T-helper 17 cell (primary cell): ENCODE results near the gene LAMP5. TPM values are rescaled to one million over a fixed set of nuclear protein-coding genes. Genes with fewer than 3 reads are reported as not detected.

Experiments
- ATAC-seq: fragments of 150-1000 bp; cut with Tn5 transposase; 2 replicates; pipeline ENCODE4 v1.10.0; 2021; ENCODE audit warnings: mild to moderate bottlenecking, moderate library complexity
- DNase-seq, 3 donors: peaks; one replicate each; pipeline versions ENCODE4 v3.0.0 to v3.0.0-alpha.2; 2020 to 2021
- H3K9me3 ChIP-seq: one replicate; pipeline ENCODE4 v1.7.0; 2013; ENCODE audit warnings: low read length, mild to moderate bottlenecking; ENCODE audit not compliant: control insufficient read depth, poor library complexity, severe bottlenecking
- H3K27ac Mint-ChIP-seq: one replicate; pipeline ENCODE4 v1.8.0; 2022; ENCODE audit warnings: mild to moderate bottlenecking, moderate library complexity, mixed read lengths
- H3K27me3 Mint-ChIP-seq: one replicate; pipeline ENCODE4 v1.8.0; 2022; ENCODE audit warnings: mixed read lengths
- H3K36me3 Mint-ChIP-seq: one replicate; pipeline ENCODE4 v1.8.0; 2022; ENCODE audit warnings: low read depth, mixed read lengths
- H3K4me1 Mint-ChIP-seq: one replicate; pipeline ENCODE4 v1.8.0; 2022; ENCODE audit warnings: mild to moderate bottlenecking, mixed read lengths
- H3K4me3 Mint-ChIP-seq: one replicate; pipeline ENCODE4 v1.8.0; 2022; ENCODE audit warnings: mild to moderate bottlenecking, moderate library complexity, mixed read lengths
- total RNA-seq, 4 donors: library from RNA in 2 of 4; stranded (reverse) in 2 of 4; gene quantifications; one replicate each; pipeline ENCODE4 v1.2.3 and lab custom pipeline; 2022 to 2026

Gene LAMP5
- total RNA-seq, 2 donors from 2014 or later, result 1.0 TPM; not detected in 1

- no peak overlapping the region for H3K4me3 Mint-ChIP-seq
- H3K27me3 Mint-ChIP-seq, result peaks cover 3% of the 10 kb centered on the region
- H3K9me3 ChIP-seq, result no peaks in the 10 kb centered on the region
- no peaks in the 10 kb centered on the region for H3K4me1 Mint-ChIP-seq
- DNase-seq (no peak), ATAC-seq (no peak)
- no peak overlapping the region for H3K27ac Mint-ChIP-seq
- H3K36me3 Mint-ChIP-seq, result no peaks in the 10 kb centered on the region
These were observed 9.2 kb downstream of the LAMP5 start for GRCh38 chr20:9523636-9524035.

- Mint-ChIP-seq H3K27me3 (no peaks in the 10 kb centered on the region), H3K27ac (no peak overlapping the region), H3K4me3 (no peak overlapping the region), H3K4me1 (no peaks in the 10 kb centered on the region), H3K36me3 (no peaks in the 10 kb centered on the region)
- no peak for ATAC-seq
- no peaks in the 10 kb centered on the region for H3K9me3 ChIP-seq
- no peak for DNase-seq
These were observed 17.2 kb downstream of the LAMP5 start for GRCh38 chr20:9531581-9531980.

GRCh38 chr20:9532069-9532838, 17.9 kb downstream of the LAMP5 start:
- H3K4me1 Mint-ChIP-seq, result no peaks in the 10 kb centered on the region
- H3K27ac Mint-ChIP-seq, result no peak overlapping the region
- H3K4me3 Mint-ChIP-seq, result no peak overlapping the region
- ATAC-seq, result no peak
- no peaks in the 10 kb centered on the region for H3K27me3 Mint-ChIP-seq
- no peaks in the 10 kb centered on the region for H3K9me3 ChIP-seq
- H3K36me3 Mint-ChIP-seq, result no peaks in the 10 kb centered on the region
- DNase-seq, result no peak

- no peak for ATAC-seq
- Mint-ChIP-seq H3K36me3 (no peaks in the 10 kb centered on the region), H3K4me3 (no peak overlapping the region), H3K27me3 (no peaks in the 10 kb centered on the region), H3K4me1 (no peaks in the 10 kb centered on the region), H3K27ac (no peak overlapping the region)
- no peak for DNase-seq
- H3K9me3 ChIP-seq, result no peaks in the 10 kb centered on the region
These were observed 19.6 kb downstream of the LAMP5 start for GRCh38 chr20:9534025-9534424.

GRCh38 chr20:9535449-9535848, 21.1 kb downstream of the LAMP5 start:
- no peaks in the 10 kb centered on the region for H3K9me3 ChIP-seq
- H3K27me3 Mint-ChIP-seq, result no peaks in the 10 kb centered on the region

GRCh38 chr20:9543214-9543613, 28.8 kb downstream of the LAMP5 start:
- DNase-seq, result no peak
- no peaks in the 10 kb centered on the region for H3K9me3 ChIP-seq
- no peak for ATAC-seq
- no peaks in the 10 kb centered on the region for H3K36me3 Mint-ChIP-seq
- no peaks in the 10 kb centered on the region for H3K27me3 Mint-ChIP-seq
- H3K4me3 Mint-ChIP-seq, result no peak overlapping the region
- H3K27ac Mint-ChIP-seq, result no peak overlapping the region
- H3K4me1 Mint-ChIP-seq, result no peaks in the 10 kb centered on the region

More at GRCh38 chr20:9535449-9535848, 21.1 kb downstream of the LAMP5 start:
- no peak for ATAC-seq
- H3K4me1 Mint-ChIP-seq, result no peaks in the 10 kb centered on the region
- DNase-seq, result no peak
- no peak overlapping the region for H3K4me3 Mint-ChIP-seq
- H3K27ac Mint-ChIP-seq, result no peak overlapping the region
- no peaks in the 10 kb centered on the region for H3K36me3 Mint-ChIP-seq

GRCh38 chr20:9550283-9550682, 35.9 kb downstream of the LAMP5 start:
- no peaks in the 10 kb centered on the region for H3K27me3 Mint-ChIP-seq
- H3K4me1 Mint-ChIP-seq, result no peaks in the 10 kb centered on the region
- no peaks in the 10 kb centered on the region for H3K36me3 Mint-ChIP-seq
- DNase-seq, result no peak
- H3K27ac Mint-ChIP-seq, result no peak overlapping the region
- no peaks in the 10 kb centered on the region for H3K9me3 ChIP-seq
- no peak for ATAC-seq
- H3K4me3 Mint-ChIP-seq, result no peak overlapping the region

- ATAC-seq (no peak), DNase-seq (no peak)
- no peaks in the 10 kb centered on the region for H3K9me3 ChIP-seq
- Mint-ChIP-seq H3K4me1 (no peaks in the 10 kb centered on the region), H3K36me3 (no peaks in the 10 kb centered on the region), H3K27me3 (no peaks in the 10 kb centered on the region), H3K4me3 (no peak overlapping the region), H3K27ac (no peak overlapping the region)
These were observed 36.5 kb downstream of the LAMP5 start for GRCh38 chr20:9550871-9551270.

- Mint-ChIP-seq H3K4me3 (no peak overlapping the region), H3K27me3 (no peaks in the 10 kb centered on the region), H3K36me3 (no peaks in the 10 kb centered on the region), H3K4me1 (no peaks in the 10 kb centered on the region), H3K27ac (no peak overlapping the region)
- no peak for DNase-seq
- no peak for ATAC-seq
- H3K9me3 ChIP-seq, result no peaks in the 10 kb centered on the region
These were observed 37.6 kb downstream of the LAMP5 start for GRCh38 chr20:9551808-9552550.

GRCh38 chr20:9555781-9556180, 41.4 kb downstream of the LAMP5 start:
- ATAC-seq, result no peak
- H3K4me1 Mint-ChIP-seq, result no peaks in the 10 kb centered on the region
- no peak overlapping the region for H3K27ac Mint-ChIP-seq
- no peaks in the 10 kb centered on the region for H3K27me3 Mint-ChIP-seq
- no peak overlapping the region for H3K4me3 Mint-ChIP-seq
- H3K9me3 ChIP-seq, result no peaks in the 10 kb centered on the region
- no peaks in the 10 kb centered on the region for H3K36me3 Mint-ChIP-seq
- no peak for DNase-seq

GRCh38 chr20:9557411-9557810, 43.0 kb downstream of the LAMP5 start:
- H3K27ac Mint-ChIP-seq, result no peak overlapping the region
- H3K36me3 Mint-ChIP-seq, result no peaks in the 10 kb centered on the region
- no peaks in the 10 kb centered on the region for H3K9me3 ChIP-seq
- H3K4me1 Mint-ChIP-seq, result no peaks in the 10 kb centered on the region
- H3K27me3 Mint-ChIP-seq, result no peaks in the 10 kb centered on the region
- no peak overlapping the region for H3K4me3 Mint-ChIP-seq
- ATAC-seq (no peak), DNase-seq (no peak)

GRCh38 chr20:9565910-9566550, 51.6 kb downstream of the LAMP5 start:
- no peaks in the 10 kb centered on the region for H3K4me1 Mint-ChIP-seq
- no peaks in the 10 kb centered on the region for H3K9me3 ChIP-seq
- H3K36me3 Mint-ChIP-seq, result no peaks in the 10 kb centered on the region
- ATAC-seq (no peak), DNase-seq (no peak)
- no peak overlapping the region for H3K27ac Mint-ChIP-seq
- no peak overlapping the region for H3K4me3 Mint-ChIP-seq
- peaks cover 11% of the 10 kb centered on the region for H3K27me3 Mint-ChIP-seq

GRCh38 chr20:9566977-9567376, 52.6 kb downstream of the LAMP5 start:
- H3K36me3 Mint-ChIP-seq, result no peaks in the 10 kb centered on the region
- ATAC-seq, result no peak
- H3K4me3 Mint-ChIP-seq, result no peak overlapping the region

More at GRCh38 chr20:9566977-9567376, 52.6 kb downstream of the LAMP5 start:
- Mint-ChIP-seq H3K27me3 (peaks cover 11% of the 10 kb centered on the region), H3K4me1 (no peaks in the 10 kb centered on the region), H3K27ac (no peak overlapping the region)
- DNase-seq, result no peak
- no peaks in the 10 kb centered on the region for H3K9me3 ChIP-seq
